Measurements from ENCODE around the gene CCDC63.

GRCh38 chr12:110920324-110920910 is 73.6 kb downstream of the CCDC63 start, which contains the start of gene MYL2:
- TF ChIP-seq CTCF (IDR thresholded peaks at IDR 0.05) (no peak), POLR2AphosphoS5 (IDR thresholded peaks at IDR 0.05; ENCODE audit: low read depth, low read length) (no peak), REST (IDR thresholded peaks at IDR 0.05; ENCODE audit: insufficient read depth in 1 of 2, low read depth in 2 of 2, low read length in 1 of 2) (no peak)

Data from Panc1 (cell line).